ENCODE measurements around the gene PAFAH1B1.

The PAFAH1B1 gene

GRCh38 chr17:2704031-2704889, 110.8 kb downstream of the PAFAH1B1 start:
- no peak for DNase-seq

DNA sequence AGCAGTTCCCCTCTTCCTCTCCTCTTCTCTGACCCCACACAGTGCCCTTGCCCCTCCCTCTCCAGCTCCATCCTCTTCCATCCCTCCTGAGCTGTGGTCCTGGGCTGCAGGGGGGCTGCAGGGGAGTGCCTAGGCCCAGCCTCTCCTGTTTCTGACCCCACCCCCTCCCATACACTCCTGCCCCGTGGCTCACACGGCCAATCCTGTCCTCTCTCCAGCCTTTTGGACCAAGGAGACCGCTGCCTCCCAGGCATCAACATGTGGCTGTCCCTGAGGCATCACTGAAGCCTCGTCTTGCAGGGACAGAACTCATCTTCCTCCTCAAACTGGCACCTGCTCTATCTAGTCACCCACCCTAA, 111.4 kb downstream of the PAFAH1B1 start:
- DNase-seq: no peak

GRCh38 chr17:2705263-2705662, 111.8 kb downstream of the PAFAH1B1 start:
- no peak for DNase-seq

DNA sequence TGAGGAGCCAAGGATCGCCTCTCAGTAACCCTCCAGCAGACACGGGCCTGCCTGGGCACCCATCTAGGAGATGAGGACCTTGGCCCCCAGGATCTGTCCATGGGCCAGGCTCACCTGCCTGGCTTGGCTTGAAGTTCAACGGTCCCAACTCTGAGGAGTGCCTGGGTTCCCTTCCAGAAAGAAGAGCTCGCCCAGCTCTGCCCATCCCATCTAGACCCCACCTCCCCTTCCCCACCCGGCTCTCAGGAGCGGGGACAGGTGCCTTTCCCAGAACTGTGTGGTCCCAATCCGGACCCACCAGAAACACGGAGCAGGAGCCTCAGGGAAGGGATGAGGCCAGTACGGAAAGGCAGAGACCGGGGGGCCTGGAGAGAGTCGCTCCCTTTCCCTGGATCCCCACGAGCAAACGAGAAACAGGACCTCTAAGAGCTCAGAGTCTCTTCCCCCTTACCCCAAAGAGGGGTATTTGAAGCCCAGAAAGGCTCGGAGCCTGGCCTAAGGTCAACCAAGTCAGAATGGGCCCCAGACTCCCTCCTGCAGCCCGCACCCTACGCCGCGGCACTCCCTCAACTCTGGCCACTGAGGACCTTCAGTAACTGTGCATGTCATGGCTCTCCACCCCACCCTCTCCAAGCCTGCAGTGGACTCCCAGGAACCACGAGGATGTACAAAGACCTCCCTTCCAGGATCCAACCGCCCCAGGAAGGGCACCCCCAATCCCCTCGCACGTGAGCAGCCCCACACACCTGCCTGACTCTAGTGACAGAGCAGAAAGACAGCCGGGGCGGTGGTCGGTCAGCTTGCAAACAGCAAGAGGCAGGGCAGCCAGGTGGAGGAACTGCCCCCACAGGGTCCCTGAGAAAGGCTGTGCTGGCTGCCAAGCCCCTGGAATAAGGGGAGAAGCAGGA, 112.7 kb downstream of the PAFAH1B1 start:
- no peak for DNase-seq

DNA sequence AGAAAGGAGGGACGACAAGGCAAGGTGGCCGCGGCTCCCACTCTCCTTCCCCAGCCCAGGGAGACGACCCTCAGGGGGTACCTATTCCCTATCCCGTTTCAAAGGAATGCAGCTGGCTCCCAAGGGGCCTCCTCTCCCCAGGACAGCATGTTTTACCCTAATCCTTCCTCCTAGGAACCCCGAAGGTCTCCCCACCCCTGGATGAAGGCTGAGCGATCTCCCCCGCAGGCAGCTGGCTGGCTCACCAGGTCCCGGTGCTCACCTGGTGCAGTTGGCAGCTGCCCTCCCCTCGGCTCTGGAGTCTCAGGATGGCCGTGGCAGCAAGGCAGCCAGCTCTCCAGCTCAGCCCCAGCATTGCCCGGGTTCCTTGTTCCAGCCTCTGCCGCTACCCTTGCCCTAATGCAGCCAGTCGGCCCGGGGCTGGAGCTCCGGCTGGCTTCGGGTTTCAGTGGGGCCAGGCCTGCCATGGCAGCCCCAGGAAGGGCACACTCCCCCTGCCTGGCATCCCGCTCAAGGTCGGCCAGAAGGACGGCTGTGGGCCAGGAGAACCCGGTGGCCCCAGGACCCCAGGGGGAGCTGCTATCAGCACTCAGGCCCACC, 113.6 kb downstream of the PAFAH1B1 start:
- no peak for DNase-seq

GRCh38 chr17:2707721-2708584, 114.5 kb downstream of the PAFAH1B1 start:
- DNase-seq: no peak

DNA sequence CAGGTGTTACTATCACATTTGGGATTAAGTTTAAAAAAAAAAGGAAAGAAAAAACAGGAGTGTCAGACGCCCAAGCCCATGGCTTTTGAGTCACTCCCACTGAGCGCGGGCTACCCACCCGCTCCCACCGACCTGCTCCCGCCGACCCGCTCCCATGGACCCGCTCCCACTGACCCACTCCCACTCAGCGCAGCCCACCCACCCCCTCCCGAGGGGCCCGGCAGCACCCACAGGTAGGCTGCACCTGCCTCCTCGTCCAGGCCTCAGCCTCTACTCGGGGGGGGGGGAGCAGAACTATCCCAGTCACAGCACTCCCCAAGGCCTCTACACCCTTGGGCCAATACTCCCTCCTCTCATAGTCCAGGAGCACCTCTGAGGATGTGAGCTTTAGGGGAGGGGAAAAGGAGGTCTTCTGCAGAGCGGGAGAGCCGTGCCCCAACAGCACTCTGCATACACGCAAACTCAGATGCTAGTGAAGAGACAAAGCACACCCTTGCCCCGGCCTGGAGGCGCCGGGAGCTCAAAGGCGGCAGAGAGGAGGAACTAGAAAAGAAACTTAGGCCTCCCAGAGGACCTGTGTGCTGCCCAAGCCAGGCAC, 115.2 kb downstream of the PAFAH1B1 start:
- no peak for DNase-seq

- DNase-seq: no peak
These were observed 115.8 kb downstream of the PAFAH1B1 start for GRCh38 chr17:2709183-2709661.

- no peak for DNase-seq
These were observed 116.8 kb downstream of the PAFAH1B1 start for GRCh38 chr17:2710071-2710802.

- DNase-seq: no peak
These were observed 117.6 kb downstream of the PAFAH1B1 start for GRCh38 chr17:2710803-2711607.

GRCh38 chr17:2711608-2712299, 118.3 kb downstream of the PAFAH1B1 start, which contains the start of gene CLUH:
Gene CLUH (minus strand): TSS chr17:2711764. CDS start chr17:2711661, 103 bp downstream.
- DNase-seq: peak; percentile 70

DNA sequence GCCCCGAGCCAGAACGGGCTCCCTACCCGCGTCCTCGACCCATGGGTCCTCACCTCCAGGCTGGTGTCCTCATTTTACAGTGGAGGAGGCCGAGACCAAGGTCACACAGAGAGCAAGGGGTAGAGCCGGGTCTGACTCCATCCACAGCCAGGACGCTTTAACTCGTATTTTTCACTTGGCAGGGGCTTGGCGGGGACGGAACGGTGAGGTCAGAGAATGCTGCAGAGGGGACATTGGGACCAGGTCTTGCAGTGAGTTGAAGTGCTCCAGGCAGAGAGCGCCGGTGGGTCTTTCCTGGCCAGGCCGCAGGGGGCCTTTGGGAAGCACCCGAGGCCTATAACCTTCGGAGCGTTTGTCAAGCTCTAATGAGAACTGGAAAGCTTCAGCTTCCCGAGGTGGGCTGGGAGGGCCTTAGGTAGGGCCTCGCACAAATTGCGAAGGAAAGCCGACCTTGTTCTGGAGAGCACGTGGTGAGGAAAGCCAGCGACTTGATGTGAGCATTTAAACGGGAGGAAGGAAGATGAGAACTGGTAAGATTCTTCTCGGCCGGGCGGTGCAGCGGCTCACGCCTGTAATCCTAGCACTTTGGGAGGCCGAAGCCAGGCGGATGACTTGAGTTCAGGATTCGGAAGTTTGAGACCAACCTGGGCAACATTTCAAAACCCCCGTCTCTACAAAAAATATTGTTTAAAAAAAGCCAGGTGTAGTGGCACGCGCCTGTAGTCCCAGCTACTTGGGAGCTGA, 119.0 kb downstream of the PAFAH1B1 start:
- DNase-seq: no peak

- no peak for DNase-seq
These were observed 120.4 kb downstream of the PAFAH1B1 start for GRCh38 chr17:2713881-2714280.

- DNase-seq: no peak
These were observed 123.2 kb downstream of the PAFAH1B1 start for GRCh38 chr17:2716649-2717048.

DNA sequence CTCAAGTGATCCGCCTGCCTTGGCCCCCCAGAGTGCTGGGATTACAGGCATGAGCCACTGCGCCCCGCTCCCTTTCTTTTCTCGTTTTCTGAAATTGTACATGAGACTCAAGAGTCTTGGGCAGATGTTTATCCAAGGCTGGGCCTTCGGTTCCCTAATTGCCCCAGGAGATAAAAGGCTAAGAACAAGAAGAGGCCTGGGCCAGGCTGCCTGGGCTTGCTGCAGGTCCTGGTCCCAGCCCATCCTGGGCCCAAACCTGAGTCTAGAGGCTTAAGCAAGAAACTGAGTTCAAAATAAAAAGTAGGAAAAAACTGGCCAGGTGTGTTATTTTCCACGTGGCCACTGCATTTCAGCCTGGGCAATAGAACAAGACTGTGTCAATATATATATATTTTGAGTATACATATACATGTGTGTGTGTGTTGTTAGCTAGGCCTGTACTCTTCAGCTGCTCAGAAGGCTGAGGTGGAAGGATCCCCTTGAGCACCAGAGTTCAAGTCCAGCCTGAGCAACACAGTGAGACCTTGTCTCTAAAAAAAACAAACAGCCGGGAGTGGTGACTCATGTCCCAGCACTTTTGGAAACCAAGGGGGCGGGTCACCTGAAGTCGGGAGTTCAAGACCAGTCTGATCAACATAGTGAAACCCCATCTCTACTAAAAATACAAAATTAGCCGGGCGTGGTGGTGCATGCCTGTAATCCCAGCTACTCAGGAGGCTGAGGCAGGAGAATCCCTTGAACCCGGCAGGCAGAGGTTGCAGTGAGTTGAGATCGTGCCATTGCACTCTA, 124.9 kb downstream of the PAFAH1B1 start:
- DNase-seq: no peak

DNA sequence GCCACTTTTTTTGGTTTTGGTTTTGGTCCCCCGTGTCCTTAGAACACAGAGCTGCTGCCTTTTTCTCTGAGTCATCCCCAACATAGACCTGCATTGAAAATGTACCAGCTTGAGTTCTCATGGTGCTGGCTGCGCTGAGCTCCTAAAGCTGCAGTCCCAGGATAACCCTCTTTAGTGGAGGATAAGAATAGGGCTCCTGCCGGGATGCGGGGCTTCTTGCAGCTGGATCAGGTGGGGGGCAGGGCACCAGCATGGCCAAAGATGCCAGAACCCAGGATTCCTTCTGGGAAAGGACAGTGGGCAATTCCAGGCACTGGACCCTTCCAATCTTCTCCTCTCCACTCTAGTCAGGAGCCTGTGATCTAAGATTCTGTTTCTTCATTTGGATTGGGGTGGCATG, 126.4 kb downstream of the PAFAH1B1 start:
- DNase-seq: no peak

- DNase-seq: no peak
These were observed 128.1 kb downstream of the PAFAH1B1 start for GRCh38 chr17:2721603-2722002.

GRCh38 chr17:2722611-2723010, 129.2 kb downstream of the PAFAH1B1 start:
- no peak for DNase-seq

Measured in GF-D8 (cell line).